Nucleus accumbens (tissue), 56 donors: Measurements from ENCODE around the gene SRP14.
"Not testable (repeated sequence)": the region's sequence is repeated elsewhere in the genome, so short reads cannot be mapped to it uniquely, and the experiment has no call there.

Experiments
- DNase-seq, 56 donors: peaks; one replicate each; lab custom pipeline; 2025; lab: John Stamatoyannopoulos, UW

SRP14 gene, protein sequence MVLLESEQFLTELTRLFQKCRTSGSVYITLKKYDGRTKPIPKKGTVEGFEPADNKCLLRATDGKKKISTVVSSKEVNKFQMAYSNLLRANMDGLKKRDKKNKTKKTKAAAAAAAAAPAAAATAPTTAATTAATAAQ

DNA sequence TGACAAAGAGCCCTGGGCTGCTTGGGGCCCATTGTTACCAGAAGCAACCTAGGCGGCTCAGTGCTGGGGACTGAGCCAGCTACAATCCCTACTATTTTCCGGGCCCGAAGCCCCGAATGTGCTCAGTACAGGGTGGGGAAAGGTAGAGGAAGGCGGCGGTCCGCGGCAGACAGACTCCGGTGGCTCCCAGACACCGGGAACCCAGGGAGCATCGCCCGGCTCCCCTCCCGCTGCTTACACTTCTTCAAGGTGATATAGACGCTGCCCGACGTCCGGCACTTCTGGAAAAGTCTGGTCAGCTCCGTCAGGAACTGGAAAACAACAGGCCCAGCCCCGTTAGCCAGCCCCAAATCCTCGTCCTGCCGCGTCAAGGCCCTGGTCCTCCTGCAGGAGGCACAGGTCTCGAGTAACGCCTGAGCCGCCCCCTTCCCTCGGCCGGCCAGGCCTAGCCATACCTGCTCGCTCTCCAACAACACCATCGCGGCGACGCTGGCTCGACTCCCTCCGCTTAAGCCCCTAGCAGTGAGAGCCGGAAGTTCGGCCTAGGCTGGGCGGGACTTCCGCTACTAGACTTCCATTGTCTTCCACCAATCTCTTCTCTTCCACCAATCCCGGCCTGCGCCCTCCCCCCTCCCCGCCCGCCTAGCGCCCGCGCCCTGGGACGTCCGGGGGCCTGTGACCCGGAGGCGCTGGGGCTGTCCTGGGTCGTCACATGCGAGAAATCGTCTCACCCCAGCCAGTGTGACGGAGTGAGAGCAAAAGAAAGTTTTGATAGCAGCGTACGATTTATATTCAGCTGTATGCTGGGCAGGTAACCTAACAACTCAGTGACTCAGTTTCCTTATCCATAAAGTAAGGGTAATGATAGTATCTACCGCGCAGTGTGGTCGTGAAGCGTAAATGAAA lies at the start of gene SRP14:
SRP14 (minus strand) TSS at position 544 of the 906 bp plus-strand sequence; CDS start at position 479, 65 bp downstream.
- DNase-seq, result peak; percentile 64 to 98 (median 92)

DNA sequence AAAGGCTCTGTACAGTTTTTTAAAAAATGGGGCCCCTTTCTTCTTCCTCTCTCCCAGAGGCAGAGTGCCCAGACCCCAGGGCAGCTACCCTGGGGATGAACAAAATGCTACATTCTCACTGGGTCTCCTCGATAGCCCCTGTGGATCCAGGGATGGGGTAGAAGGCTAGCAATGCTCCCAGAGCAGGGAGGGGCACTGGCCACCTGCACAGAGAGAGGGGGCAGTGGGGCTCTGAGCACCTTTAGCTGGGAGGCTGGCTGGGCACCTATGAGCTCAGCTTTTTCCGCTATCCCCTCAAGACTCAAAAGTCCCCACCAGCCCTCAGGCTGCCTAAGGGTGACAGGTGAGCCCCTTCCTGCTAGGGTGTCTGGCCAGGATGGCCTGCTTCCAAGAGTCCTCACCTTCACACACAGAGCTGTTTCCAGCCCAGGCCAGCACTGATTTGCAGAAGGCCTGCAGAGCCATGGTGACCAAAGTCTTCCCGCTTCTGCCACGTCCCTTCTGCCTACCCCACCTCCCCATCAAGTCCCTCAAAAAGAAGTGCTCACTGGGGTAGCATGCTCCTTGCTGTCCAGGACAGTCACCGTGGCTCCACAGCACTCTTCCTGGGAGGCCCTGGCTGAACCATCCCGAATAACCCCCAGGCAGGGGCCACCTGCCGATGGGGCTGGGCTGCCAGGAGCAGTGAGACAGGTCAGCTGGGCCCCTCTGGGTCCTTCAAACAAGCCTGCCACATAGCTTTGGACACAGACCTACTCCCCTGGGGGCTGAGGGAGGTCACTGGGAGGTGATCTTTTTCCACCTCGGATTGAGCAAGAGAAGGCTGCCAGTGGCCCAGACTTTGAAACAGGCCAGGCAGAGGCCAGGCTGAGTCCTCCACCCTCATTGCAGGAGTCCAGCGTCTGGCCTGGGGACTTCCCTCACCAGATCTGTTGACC lies 49.3 kb upstream of the SRP14 start:
- no peak for DNase-seq

DNA sequence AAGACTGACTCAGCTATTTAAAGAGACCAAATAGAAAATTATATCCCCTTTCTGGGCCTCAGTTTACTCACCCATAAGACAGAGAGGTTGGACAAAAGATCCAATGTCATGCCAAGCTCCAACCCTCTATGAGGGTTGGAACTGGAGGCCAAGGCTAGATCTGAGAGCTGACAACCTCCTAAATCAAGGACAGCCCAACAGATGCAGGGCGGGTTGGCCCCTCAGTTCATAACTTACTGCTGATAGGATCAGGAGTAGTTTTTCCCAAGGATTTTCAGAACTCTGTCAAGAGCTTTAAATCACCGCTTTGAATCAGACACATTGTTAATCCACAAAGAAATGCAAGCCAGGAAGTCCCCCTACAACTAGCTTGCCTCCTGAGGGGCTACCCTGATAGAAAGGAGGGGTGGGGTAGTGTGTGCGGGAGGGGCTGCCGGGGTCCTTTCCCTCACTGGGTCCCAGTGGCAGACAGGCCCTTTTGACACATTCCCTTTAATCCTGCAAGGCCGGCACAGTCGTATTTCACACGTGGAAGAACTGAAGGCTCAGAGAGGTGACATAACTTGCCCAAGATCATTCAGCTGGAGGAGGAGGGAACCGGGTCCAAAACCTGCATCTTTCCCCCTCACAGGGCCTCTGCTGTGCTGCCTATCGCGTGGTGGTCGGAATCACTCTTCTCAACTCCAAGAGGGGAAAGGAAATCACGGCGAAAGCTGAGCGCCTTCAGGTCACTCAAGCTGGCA lies 48.3 kb upstream of the SRP14 start:
- no peak for DNase-seq

DNA sequence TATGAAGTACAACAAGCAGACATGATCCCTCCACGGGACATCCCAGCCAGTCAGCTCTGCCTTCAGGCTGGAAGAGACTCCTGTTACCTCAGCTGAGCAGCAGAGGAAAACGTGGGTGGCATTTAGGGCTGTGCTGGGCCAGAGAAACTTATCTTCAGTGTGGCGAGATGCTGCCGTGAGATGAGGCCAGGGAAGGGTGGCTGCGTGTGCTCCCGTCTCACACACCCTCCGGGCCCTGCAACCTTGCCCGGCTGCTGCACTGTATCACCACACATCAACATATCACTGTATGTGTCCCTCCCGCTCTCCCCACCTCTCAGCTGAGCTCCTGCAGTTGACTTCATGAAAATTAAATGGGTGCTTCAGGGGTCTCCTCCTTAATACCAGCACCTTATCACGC lies 46.3 kb upstream of the SRP14 start:
- no peak for DNase-seq

DNA sequence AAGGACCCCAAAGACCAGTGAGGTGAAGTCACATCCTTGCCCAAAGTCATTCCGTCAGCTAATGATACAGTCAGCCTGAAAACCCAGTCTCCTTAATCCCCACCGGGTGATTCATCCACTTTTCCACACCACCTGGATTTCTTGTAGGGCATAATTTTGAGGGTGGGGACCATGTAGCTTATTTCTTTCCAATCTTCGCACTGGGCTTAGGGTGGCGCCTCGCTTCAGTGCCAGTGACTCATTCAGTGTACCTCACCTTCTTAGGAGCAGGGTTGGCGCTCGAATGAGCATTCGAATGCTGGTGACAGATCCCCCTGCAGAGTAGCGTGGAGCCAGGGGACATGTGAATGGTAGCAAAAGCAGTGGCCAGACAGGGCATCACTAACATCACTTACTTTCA lies 45.7 kb upstream of the SRP14 start:
- DNase-seq, result no peak

DNA sequence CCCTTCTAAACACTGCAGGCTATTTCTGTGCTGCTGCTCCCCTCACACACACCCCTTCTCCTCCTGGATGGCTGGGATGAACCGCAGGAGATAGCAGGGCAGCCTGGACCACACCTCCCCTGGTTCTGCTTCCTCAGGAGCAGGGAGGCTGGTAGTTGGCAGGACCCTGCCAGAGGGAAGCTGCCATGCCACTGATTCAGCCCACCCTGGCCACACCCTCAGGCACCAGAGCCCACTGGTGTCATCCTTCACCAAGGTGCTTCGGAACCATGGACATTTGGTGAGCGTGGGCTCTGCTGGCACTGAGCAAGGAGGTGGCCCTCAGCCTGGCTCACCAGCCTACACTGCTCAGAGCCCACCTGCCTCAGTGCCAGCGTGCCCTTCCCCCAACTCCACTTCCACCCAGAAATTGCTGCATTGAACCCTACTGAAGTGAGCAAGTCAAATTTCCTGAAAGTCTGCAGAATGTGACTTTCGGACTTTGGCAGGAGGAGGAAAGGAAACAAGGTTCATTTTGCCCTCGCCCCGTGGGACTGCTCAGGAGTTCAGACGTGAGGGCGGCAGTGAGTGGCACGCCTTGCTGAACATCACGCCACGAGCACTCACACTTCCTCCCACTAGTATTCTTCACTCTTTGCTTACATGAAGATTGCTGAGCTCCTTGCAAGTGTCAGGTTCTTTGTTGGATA lies 43.4 kb upstream of the SRP14 start:
- peak in 1 of 56 donors; percentile 49 for DNase-seq

DNA sequence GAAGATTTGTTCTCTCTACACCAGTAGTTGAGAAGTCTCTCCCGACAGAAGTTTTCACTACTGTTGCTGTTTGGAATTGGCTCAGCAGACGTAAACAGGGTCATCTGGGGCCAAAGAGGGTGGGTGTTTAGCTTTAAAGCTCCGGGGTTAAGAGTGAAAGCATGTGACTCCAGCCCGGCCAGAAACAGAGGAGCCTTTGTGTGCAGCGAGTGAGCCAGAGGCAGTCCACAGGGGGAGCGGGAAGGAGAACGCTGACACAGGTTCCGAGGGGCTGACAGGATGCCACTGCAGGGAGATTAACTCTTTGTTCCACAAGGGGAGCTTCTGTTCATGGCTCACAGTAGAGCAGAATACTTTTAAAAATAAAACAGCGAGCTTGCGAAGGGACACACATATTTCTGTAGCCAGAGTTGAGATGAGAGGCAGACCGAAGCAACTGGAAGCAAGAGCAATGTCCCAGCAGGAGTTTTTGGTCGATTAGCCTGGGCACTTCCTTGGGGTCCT lies 42.8 kb upstream of the SRP14 start:
- DNase-seq, result peak in 54 of 56 donors; percentile 18 to 86 (median 70)

DNA sequence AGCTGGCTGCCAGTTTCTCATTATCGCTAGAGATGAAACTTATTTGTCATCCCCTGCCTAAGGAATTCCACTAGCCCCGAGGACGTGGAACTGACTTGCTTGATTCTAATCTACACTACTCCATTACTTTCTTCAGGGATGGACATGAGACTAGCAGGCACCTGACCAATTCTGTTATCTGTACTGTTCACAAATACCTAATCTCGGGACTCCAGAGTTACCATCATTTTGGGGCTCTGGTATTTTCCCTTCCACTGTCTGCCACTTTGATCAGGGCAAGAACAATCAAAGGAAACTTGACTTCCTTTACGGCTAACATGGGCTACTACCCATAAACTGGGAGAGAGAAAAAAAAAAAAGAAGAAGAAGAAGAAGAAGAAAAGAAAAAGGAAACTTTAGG lies 41.9 kb upstream of the SRP14 start:
- no peak for DNase-seq

DNA sequence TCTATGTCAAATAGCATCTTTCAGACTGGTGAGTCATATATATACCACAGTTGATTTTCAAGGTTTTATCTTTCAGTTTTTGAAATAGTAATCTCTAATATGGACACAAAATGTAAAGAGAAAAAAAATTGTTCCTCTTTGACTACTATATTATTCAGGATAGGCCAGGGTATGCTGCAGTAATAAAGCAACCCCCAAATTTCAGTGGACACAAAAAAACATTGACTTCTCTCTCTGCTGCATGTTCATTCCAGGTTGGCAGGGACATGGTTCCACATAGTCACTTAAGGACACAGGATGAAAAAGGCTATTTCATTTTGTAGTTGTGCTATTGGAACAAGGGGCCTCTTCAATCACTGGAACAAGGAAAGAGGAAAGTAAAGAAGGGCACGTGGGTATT lies 41.1 kb upstream of the SRP14 start:
- no peak for DNase-seq

DNA sequence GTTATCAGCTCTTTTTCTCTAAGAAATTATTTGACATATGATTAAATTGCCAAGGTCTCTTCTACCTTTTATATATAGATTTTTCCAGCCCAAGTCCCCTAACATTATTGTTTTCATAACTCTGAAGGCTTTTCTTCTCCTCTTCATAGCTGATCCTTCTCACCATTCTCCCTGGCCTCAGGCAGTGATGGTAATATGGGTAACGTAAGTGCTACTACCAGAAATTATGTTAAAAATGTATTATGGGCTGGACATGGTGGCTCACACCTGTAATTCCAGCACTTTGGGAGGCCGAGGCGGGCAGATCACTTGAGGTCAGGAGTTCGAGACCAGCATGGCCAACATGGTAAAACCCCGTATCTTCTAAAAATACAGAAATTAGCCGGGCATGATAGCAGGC lies 40.5 kb upstream of the SRP14 start:
- no peak for DNase-seq

DNA sequence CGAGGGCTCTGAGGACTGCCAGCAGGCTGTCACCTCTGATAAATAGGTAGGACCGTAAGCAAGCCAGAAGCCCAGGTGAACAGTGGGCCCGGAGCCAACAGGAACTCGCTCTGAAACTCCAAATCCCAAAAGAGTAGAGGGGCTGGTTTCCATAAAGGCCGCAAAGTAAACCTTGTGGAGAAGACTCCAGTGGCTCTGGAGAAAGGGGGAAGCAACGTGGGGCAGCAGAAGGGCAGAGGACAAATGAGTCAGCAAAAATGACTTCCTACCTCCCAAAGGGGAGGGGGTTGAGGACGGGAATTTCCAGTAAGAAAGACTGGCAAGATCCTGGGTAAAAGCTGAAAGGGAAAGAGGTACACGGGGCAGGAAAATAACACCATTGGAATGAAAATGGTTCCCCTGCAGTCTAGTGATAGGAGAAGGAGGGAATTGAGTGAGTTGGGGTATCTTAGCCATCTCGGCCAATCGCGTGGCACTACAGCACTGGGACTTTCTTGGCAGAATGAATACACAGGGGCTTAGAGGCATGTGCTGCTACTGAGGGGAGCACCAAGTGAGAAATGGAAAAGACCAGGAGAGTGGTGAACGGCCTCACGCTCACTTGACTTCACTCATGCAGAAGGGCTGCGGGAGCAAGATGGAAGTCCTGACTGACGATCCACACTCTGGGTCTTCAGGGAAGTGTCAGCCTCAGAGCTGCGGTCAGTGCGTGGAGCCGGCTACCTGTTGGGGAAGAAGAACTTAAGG lies 36.5 kb upstream of the SRP14 start:
- no peak for DNase-seq

DNA sequence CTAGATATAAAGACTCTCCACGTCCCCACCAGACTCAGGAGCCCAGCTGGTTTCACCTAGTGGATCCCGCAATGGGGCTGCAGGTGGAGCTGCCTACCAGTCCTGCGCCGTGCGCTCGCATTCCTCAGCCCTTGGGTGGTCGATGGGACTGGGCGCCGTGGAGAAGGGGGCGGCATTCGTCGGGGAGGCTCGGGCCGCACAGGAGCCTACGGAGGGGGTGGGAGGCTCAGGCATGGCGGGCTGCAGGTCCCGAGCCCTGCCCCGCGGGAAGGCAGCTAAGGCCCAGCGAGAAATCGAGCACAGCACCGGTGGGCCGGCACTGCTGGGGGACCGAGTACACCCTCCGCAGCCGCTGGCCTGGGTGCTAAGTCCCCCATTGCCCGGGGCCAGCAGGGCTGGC lies 35.7 kb upstream of the SRP14 start:
- DNase-seq, result not testable (repeated sequence)

DNA sequence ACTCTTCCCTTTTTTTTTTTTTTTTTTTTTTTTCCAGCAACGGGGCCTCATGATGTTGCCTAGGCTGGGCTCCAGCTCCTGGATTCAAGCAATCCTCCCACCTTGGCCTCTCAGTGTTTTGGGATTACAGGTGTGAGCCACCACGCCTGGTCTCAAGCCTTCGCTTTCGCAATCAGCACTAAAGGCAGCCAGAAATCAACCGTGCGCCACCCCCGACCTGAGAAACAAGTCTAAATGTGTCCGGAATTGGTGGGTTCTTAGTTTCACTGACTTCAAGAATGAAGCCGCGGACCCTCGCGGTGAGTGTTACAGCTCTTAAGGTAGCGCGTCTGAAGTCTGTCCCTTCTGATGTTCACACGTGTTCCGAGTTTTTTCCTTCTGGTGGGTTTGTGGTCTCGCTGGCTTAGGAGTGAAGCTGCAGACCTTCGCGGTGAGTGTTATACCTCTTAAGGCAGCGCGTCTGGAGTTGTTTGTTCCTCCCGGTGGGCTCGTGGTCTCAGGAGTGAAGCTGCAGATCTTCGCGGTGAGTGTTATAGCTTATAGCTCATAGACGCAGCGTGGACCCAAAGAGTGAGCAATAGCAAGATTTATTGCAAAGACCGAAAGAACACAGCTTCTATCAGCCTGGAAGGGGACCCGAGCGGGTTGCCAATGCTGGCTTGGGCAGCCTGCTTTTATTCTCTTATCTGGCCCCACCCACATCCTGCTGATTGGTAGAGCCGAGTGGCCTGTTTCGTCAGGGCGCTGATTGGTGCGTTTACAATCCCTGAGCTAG lies 34.9 kb upstream of the SRP14 start:
- DNase-seq, result not testable (repeated sequence)

DNA sequence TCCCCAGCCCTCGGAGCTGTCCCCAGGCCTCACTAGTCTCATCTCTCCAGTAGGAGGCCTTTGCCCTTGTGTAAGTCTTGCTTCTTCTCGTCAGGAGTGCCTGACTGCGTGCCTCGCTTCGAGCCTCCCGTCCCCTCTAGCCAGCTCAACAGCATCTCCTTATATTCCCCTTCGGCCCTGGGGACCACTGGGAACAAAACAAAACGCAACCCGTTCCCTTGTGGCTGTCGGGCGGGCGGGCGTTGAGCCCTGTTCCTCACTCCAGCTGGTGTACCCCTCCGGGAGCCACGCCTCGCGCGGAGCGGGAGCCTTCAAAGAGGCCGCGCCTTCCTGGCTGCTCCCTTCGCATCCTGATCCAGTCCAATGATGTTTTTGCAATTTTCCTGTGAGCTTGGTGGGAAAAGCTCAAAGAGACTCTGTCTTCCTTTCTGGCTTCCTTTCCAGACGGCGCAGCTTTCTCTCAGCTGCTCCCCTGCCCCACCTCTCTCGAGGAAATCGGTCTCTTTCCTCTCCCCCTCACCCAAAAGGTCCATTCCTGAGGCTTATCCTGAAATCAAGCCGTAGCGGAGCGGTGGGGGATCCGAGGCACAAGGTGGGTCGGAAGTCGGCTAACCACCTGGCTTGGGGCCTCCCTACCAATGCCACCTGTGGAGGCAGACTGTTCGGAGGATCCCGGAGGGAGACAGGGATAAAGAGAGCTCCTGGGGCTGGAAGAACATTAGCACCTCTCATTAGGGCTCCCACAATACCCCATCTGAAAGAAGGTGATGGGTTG lies 33.4 kb upstream of the SRP14 start:
- DNase-seq, result no peak

DNA sequence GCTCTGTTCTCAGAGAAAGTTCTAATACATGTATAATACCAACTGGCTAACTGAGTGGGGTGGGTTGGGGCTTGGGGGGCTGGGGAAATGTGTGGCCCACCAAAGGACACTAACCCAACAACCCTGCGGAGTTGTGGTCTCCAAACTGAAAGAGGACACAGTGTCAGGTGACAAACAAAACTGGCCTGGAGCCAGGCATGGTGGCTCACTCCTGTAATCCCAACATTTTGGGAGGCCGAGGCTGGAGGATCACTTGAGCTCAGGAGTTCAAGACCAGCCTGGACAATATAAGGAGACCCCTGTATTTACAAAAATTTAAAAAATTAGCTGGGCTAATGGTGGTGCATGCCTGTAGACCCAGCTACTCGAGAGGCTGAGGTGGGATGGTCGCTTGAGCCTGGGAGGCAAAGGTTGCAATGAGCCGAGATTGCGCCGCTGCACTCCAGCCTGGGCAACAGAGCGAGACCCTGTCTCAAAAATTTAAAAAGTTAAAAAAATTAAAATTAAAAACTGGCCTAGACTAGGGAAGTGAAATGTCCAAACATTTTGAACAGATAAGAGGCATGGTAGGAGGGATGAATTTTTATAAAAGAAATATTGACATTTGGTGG lies 31.7 kb upstream of the SRP14 start:
- no peak for DNase-seq

DNA sequence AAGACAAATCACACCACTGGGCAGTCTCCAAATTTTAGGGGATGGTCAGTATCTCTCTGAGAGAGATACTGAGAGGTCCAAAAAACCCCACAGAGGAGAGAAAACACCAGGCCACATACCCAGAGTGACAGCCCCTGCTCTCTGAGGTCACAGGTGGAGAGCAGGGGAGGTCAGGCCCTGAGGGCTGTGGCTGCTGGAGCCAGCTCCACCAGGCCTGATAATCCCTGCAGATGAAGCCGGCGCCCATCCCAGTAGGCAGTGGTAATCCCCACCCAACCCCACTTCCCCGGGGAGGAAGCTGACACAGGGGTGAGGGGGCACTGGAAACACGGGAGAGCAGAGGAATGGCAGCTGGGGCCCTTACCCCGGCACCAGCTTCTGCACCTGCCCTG lies 31.2 kb upstream of the SRP14 start:
- no peak for DNase-seq
